ENCODE results near the gene MRPL23.

GRCh38 chr11:1998290-1998689 lies 51.2 kb downstream of the MRPL23 start:
- TF ChIP-seq POLR2A (IDR thresholded peaks at IDR 0.05; ENCODE audit: low read length) (no peak), GATA1 (IDR thresholded peaks at IDR 0.05; ENCODE audit: low read depth, low read length) (no peak)

Measured in erythroblast (primary cell).